T1000 (cell line): ENCODE data around the gene MFAP5.
A peak's percentile ranks its signal among the peaks of the same experiment; 100 is the strongest.

ENCODE experiments used
- DNase-seq: peaks from one replicate; lab custom pipeline; 2025; ENCODE audit warnings: mixed read lengths; lab: John Stamatoyannopoulos, UW

MFAP5 gene

GRCh38 chr12:8662593-8662992 lies at the start of gene MFAP5:
TSS of gene MFAP5 (minus strand) at chr12:8662826. CDS start at chr12:8662104, 722 bp downstream.
- no peak for DNase-seq

- no peak for DNase-seq
These were observed 46.7 kb upstream of the MFAP5 start for GRCh38 chr12:8709124-8709830.

GRCh38 chr12:8702159-8702558 lies 39.5 kb upstream of the MFAP5 start:
- DNase-seq = no peak

- no peak for DNase-seq
These were observed 38.5 kb upstream of the MFAP5 start for GRCh38 chr12:8701046-8701660.

GRCh38 chr12:8699714-8700113 lies 37.1 kb upstream of the MFAP5 start:
- DNase-seq = no peak

GRCh38 chr12:8698879-8699278 lies 36.3 kb upstream of the MFAP5 start:
- DNase-seq = no peak

- no peak for DNase-seq
These were observed 35.7 kb upstream of the MFAP5 start for GRCh38 chr12:8698132-8698851.

GRCh38 chr12:8697476-8698131 lies 35.0 kb upstream of the MFAP5 start, which contains the start of gene RIMKLB:
TSS of gene RIMKLB (plus strand) at chr12:8697991. CDS start at chr12:8713867, 15,876 bp downstream.
- peak; percentile 41 for DNase-seq

GRCh38 chr12:8697120-8697475 lies 34.5 kb upstream of the MFAP5 start:
- DNase-seq = no peak

- DNase-seq = no peak
These were observed 33.9 kb upstream of the MFAP5 start for GRCh38 chr12:8696442-8697090.

- no peak for DNase-seq
These were observed 32.5 kb upstream of the MFAP5 start for GRCh38 chr12:8695116-8695515.

GRCh38 chr12:8692573-8692972 lies 29.9 kb upstream of the MFAP5 start:
- no peak for DNase-seq

- no peak for DNase-seq
These were observed 27.1 kb upstream of the MFAP5 start for GRCh38 chr12:8689681-8690080.

- DNase-seq = no peak
These were observed 25.4 kb upstream of the MFAP5 start for GRCh38 chr12:8687846-8688601.

- DNase-seq = no peak
These were observed 22.4 kb upstream of the MFAP5 start for GRCh38 chr12:8685051-8685450.

- DNase-seq = no peak
These were observed 18.7 kb upstream of the MFAP5 start for GRCh38 chr12:8681129-8681884.

- DNase-seq = no peak
These were observed 17.9 kb upstream of the MFAP5 start for GRCh38 chr12:8680533-8680932.

- no peak for DNase-seq
These were observed 16.1 kb upstream of the MFAP5 start for GRCh38 chr12:8678661-8679111.

GRCh38 chr12:8677362-8677761 lies 14.7 kb upstream of the MFAP5 start:
- no peak for DNase-seq

- no peak for DNase-seq
These were observed 14.0 kb upstream of the MFAP5 start for GRCh38 chr12:8676651-8677050.
